HCT116 (cell line): Measurements from ENCODE around the gene SLC25A1. TPM values are rescaled to one million over a fixed set of nuclear protein-coding genes. Genes with fewer than 3 reads are reported as not detected.

Source experiments
- ATAC-seq: fragments of 200-7000 bp; cut with Tn5 transposase; 2 replicates; pipeline ENCODE4 v1.9.1; 2020; ENCODE audit warnings: mild to moderate bottlenecking, moderate library complexity
- BruUV-seq: library from RNA; stranded (reverse); fragments of 400-500 nt; replicated peaks from 2 replicates; lab custom pipeline; 2021; lab: Mats Ljungman, UMichigan
- CTCF ChIA-PET: fragments of 300-600 bp; sonication (Branson Sonifier 250); formaldehyde crosslinking; loops from one replicate; lab custom pipeline; 2021; ENCODE audit warnings: antibody characterized with exemption; lab: Charles Lee
- POLR2A ChIA-PET: fragments of 300-600, 350-600 bp; sonication (Branson Sonifier 250); formaldehyde crosslinking; loops from one replicate; lab custom pipeline; 2021; ENCODE audit warnings: antibody characterized with exemption; lab: Charles Lee
- RAD21 ChIA-PET, 2 experiments: fragments of 300-600 bp; sonication (Branson Sonifier 250); formaldehyde crosslinking; loops; one replicate each; lab custom pipeline; 2023; ENCODE audit warnings: low total read pairs in 2 of 2; ENCODE audit not compliant: uncharacterized antibody in 2 of 2, unreplicated experiment in 2 of 2, low non-redundant PET in 1 of 2; lab: Charles Lee
- DNase-seq: peaks from one replicate; pipeline ENCODE4 v3.0.0-alpha.2; 2010; ENCODE audit warnings: low read depth, low spot score
- H2AFZ ChIP-seq: fragments of 200-600 bp; shearing (Covaris generic), sonication (generic); 2 replicates; pipeline ENCODE4 v1.6.1; 2017; ENCODE audit warnings: low read depth, mixed run types, mixed read lengths, antibody characterized with exemption, low read length; ENCODE audit not compliant: poor library complexity, severe bottlenecking
- H3K27ac ChIP-seq: 2 replicates; pipeline ENCODE4 v1.5.1; 2012; ENCODE audit warnings: low read depth, low read length
- H3K27me3 ChIP-seq: fragments of 200-600 bp; sonication (generic); 2 replicates; pipeline ENCODE4 v1.6.1; 2016; ENCODE audit warnings: mixed run types, low read length, mixed read lengths; ENCODE audit not compliant: insufficient read depth
- H3K36me3 ChIP-seq, 2 experiments: fragments of 200-500 bp in 1 of 2; fragments of 200-600 bp in 1 of 2; sonication (Bioruptor generic) in 1 of 2; sonication (generic) in 1 of 2; 2 replicates each; pipeline versions ENCODE4 v1.5.1 to v1.6.1; 2014 to 2016; ENCODE audit warnings: low read length in 2 of 2, inconsistent platforms in 1 of 2, mixed read lengths in 1 of 2, mixed run types in 1 of 2; ENCODE audit not compliant: insufficient read depth in 2 of 2, control insufficient read depth in 1 of 2
- H3K4me1 ChIP-seq, 2 experiments: fragments of 200-600 bp in 1 of 2; sonication (generic) in 1 of 2; 2 replicates each; pipeline versions ENCODE4 v1.5.1 to v1.6.1; 2012 to 2017; ENCODE audit warnings: low read length in 2 of 2, inconsistent platforms in 1 of 2, mild to moderate bottlenecking in 1 of 2, mixed read lengths in 1 of 2, mixed run types in 1 of 2, moderate library complexity in 1 of 2; ENCODE audit not compliant: insufficient read depth in 2 of 2, control insufficient read depth in 1 of 2
- H3K4me2 ChIP-seq: fragments of 200-600 bp; sonication (generic); 2 replicates; pipeline ENCODE4 v1.6.1; 2017; ENCODE audit warnings: mixed run types, low read length, mixed read lengths
- H3K4me3 ChIP-seq, 2 experiments: fragments of 200-600 bp in 1 of 2; sonication (generic) in 1 of 2; replicated peaks in 1 of 2; 2 replicates each; pipeline ENCODE4 v1.5.1; 2011 to 2016; ENCODE audit warnings: low read length in 2 of 2, control low read depth in 1 of 2, low read depth in 1 of 2, mild to moderate bottlenecking in 1 of 2, mixed read lengths in 1 of 2, mixed run types in 1 of 2
- H3K79me2 ChIP-seq: fragments of 200-600 bp; sonication (generic); 2 replicates; pipeline ENCODE4 v1.6.1; 2017; ENCODE audit warnings: mild to moderate bottlenecking, mixed run types, low read length, moderate library complexity, mixed read lengths; ENCODE audit not compliant: insufficient read depth
- H3K9ac ChIP-seq: fragments of 200-600 bp; sonication (generic); 2 replicates; pipeline ENCODE4 v1.6.1; 2016; ENCODE audit warnings: low read length, mixed read lengths
- H3K9me2 ChIP-seq: fragments of 200-600 bp; sonication (generic), shearing (Covaris generic); 2 replicates; pipeline ENCODE4 v1.6.1; 2017; ENCODE audit warnings: mixed run types, mild to moderate bottlenecking, moderate library complexity; ENCODE audit not compliant: insufficient read depth
- H3K9me3 ChIP-seq, 2 experiments: fragments of 200-500 bp in 1 of 2; fragments of 200-600 bp in 1 of 2; sonication (Bioruptor generic) in 1 of 2; sonication (generic) in 1 of 2; 2 replicates each; pipeline ENCODE4 v1.6.1; 2014 to 2017; ENCODE audit warnings: low read length in 2 of 2, mixed read lengths in 2 of 2, inconsistent platforms in 1 of 2, low read depth in 1 of 2, mild to moderate bottlenecking in 1 of 2, mixed run types in 1 of 2, moderate library complexity in 1 of 2; ENCODE audit not compliant: control insufficient read depth in 1 of 2, insufficient read depth in 1 of 2
- H4K20me1 ChIP-seq: fragments of 200-600 bp; sonication (generic), shearing (Covaris generic); 2 replicates; pipeline ENCODE4 v1.6.1; 2017; ENCODE audit warnings: mixed run types, mild to moderate bottlenecking, moderate library complexity; ENCODE audit not compliant: insufficient read depth
- CBX3 ChIP-seq: IDR thresholded peaks from 2 replicates; pipeline ENCODE4 v1.6.1; 2012; ENCODE audit warnings: low read depth
- CEBPB ChIP-seq: IDR thresholded peaks from 2 replicates; pipeline ENCODE4 v1.6.1; 2012; ENCODE audit warnings: low read depth
- CTCF ChIP-seq, 3 experiments: fragments of 200-600 bp in 1 of 3; sonication (generic) in 1 of 3; IDR thresholded peaks in 2 of 3; conservative IDR thresholded peaks in 1 of 3; 2 replicates each; pipeline ENCODE4 v1.5.1; 2012 to 2017; ENCODE audit warnings: low read depth in 2 of 3, low read length in 2 of 3, antibody characterized with exemption in 1 of 3, borderline replicate concordance in 1 of 3, control low read depth in 1 of 3, mild to moderate bottlenecking in 1 of 3, mixed read lengths in 1 of 3, mixed run types in 1 of 3, moderate library complexity in 1 of 3; ENCODE audit not compliant: insufficient read depth in 1 of 3
- EGR1 ChIP-seq: IDR thresholded peaks from 2 replicates; pipeline ENCODE4 v1.6.1; 2012; ENCODE audit warnings: low read depth
- ELF1 ChIP-seq: IDR thresholded peaks from 2 replicates; pipeline ENCODE4 v1.6.1; 2012; ENCODE audit warnings: low read depth, borderline replicate concordance
- EZH2 ChIP-seq: fragments of 200-600 bp; sonication (generic); IDR thresholded peaks from 2 replicates; pipeline ENCODE4 v1.6.1; 2017; ENCODE audit warnings: antibody characterized with exemption, mixed run types
- EZH2phosphoT487 ChIP-seq: fragments of 200-600 bp; IDR thresholded peaks from 2 replicates; pipeline ENCODE4 v1.6.1; 2018; ENCODE audit warnings: antibody characterized with exemption, borderline replicate concordance
- FOSL1 ChIP-seq: IDR thresholded peaks from 2 replicates; pipeline ENCODE4 v1.6.1; 2012; ENCODE audit warnings: low read depth
- MAX ChIP-seq: IDR thresholded peaks from 2 replicates; pipeline ENCODE4 v1.6.1; 2012
- POLR2A ChIP-seq: IDR thresholded peaks from 2 replicates; pipeline ENCODE4 v1.7.0; 2011; ENCODE audit warnings: borderline replicate concordance; ENCODE audit not compliant: insufficient read depth, insufficient read length; ENCODE audit errors: extremely low read depth
- POLR2AphosphoS5 ChIP-seq: IDR thresholded peaks from 2 replicates; pipeline ENCODE4 v1.6.1; 2011; ENCODE audit warnings: mild to moderate bottlenecking, low read depth, low read length, moderate library complexity
- REST ChIP-seq: IDR thresholded peaks from 2 replicates; pipeline ENCODE4 v1.6.1; 2012; ENCODE audit warnings: low read depth
- SRF ChIP-seq: IDR thresholded peaks from 2 replicates; pipeline ENCODE4 v1.6.1; 2012; ENCODE audit warnings: low read depth
- TCF7L2 ChIP-seq: IDR thresholded peaks from 2 replicates; pipeline ENCODE4 v1.7.0; 2011; ENCODE audit warnings: borderline replicate concordance, inconsistent platforms; ENCODE audit not compliant: insufficient read depth, insufficient read length; ENCODE audit errors: extremely low read depth
- YY1 ChIP-seq: IDR thresholded peaks from 2 replicates; pipeline ENCODE4 v1.6.1; 2011; ENCODE audit warnings: low read length, low read depth, moderate library complexity, mild to moderate bottlenecking; ENCODE audit not compliant: insufficient replicate concordance; ENCODE audit errors: extremely low read depth
- ZBTB33 ChIP-seq: IDR thresholded peaks from 2 replicates; pipeline ENCODE4 v1.6.1; 2011; ENCODE audit warnings: mild to moderate bottlenecking, low read length, moderate library complexity; ENCODE audit not compliant: insufficient replicate concordance; ENCODE audit errors: extremely low read depth
- ZFX ChIP-seq: fragments of 450-650 bp; IDR thresholded peaks from 2 replicates; pipeline ENCODE4 v1.6.1; 2017
- intact Hi-C: fragments of 100-400 bp; cut with micrococcal nuclease; formaldehyde crosslinking; loops from 2 replicates; pipeline ENCODE4 v1.10.0; 2022
- total RNA-seq: library from RNA; stranded (reverse); gene quantifications from one replicate; pipeline ENCODE4 v1.2.1, GENCODE V29; 2021; ENCODE audit not compliant: unreplicated experiment

The SLC25A1 gene
- total RNA-seq, 1 experiment from 2014 or later, result 146 TPM

GRCh38 chr22:19134874-19135273, 43.7 kb downstream of the SLC25A1 start:
- Histone ChIP-seq H3K4me1 (no peaks in the 10 kb centered on the region), H3K79me2 (no peaks in the 10 kb centered on the region), H3K9ac (no peak overlapping the region), H3K4me2 (no peak overlapping the region), H3K9me2 (no peaks in the 10 kb centered on the region), H2AFZ (no peak overlapping the region), H3K27ac (no peak overlapping the region), H3K4me3 (no peak overlapping the region), H3K36me3 (peaks cover 11 to 28% of the 10 kb centered on the region in 2 experiments; a peak in 3 of 4 replicates), H3K27me3 (no peaks in the 10 kb centered on the region), H3K9me3 (no peaks in the 10 kb centered on the region), H4K20me1 (no peaks in the 10 kb centered on the region)
- CTCF ChIA-PET, result no interaction called here
- BruUV-seq, result no TSS peak
- POLR2A ChIA-PET, result no interaction called here
- intact Hi-C loops, result no loop called here
- DNase-seq (no peak), ATAC-seq (no peak)
- RAD21 ChIA-PET, result no interaction called here
- TF ChIP-seq TCF7L2 (no peak), EZH2phosphoT487 (no peak), YY1 (no peak), SRF (no peak), CTCF (IDR thresholded peaks at IDR 0.05 in 2 of 3, conservative IDR thresholded peaks at IDR 0.05 in 1 of 3; ENCODE audit: borderline replicate concordance in 1 of 3, insufficient read depth in 1 of 3, low read depth in 2 of 3, low read length in 2 of 3) (no peak), POLR2A (no peak), ELF1 (no peak), CEBPB (no peak), POLR2AphosphoS5 (no peak), ZBTB33 (no peak), FOSL1 (no peak), ZFX (no peak), EZH2 (no peak), REST (no peak), CBX3 (no peak), EGR1 (no peak), MAX (no peak)
